ENCODE measurements around the gene PNO1.
A peak's percentile ranks its signal among the peaks of the same experiment; 100 is the strongest.
"Not testable (repeated sequence)": the region's sequence is repeated elsewhere in the genome, so short reads cannot be mapped to it uniquely, and the experiment has no call there.

PNO1 gene

GRCh38 chr2:68157402-68158133, at the start of gene PNO1:
Gene PNO1, plus strand, starts transcription at chr2:68157888. Its CDS starts 47 bp downstream, at chr2:68157935.
- peak; percentile 91 to 94 for DNase-seq (ENCODE audit: low read depth in 2 of 2)

DNA sequence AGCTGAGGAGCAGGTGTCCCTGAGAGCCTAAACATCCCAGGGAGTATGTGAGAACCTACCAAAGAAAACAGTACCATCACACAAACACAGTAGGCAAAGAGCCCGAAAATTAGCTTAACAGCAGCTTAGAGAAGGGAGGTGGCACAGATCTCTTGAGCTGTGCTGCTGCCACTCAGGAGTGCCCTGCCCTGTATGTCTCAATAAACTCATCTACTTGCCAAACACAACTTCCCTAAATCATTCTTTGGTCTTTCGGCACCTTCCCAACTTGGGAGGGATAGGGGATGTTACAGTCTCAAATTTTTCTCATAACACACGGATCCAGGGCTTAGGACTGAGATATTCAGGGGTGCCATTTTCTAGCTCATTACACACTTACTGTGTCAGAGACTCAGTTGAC, 49.6 kb upstream of the PNO1 start:
- no peak for DNase-seq (ENCODE audit: low read depth in 2 of 2)

- DNase-seq (ENCODE audit: low read depth in 2 of 2): no peak
These were observed 47.6 kb upstream of the PNO1 start for GRCh38 chr2:68110102-68110501.

- no peak for DNase-seq (ENCODE audit: low read depth in 2 of 2)
These were observed 41.7 kb upstream of the PNO1 start for GRCh38 chr2:68115965-68116364.

GRCh38 chr2:68117922-68118321, 39.8 kb upstream of the PNO1 start:
- not testable (repeated sequence) for DNase-seq (ENCODE audit: low read depth in 2 of 2)

GRCh38 chr2:68118816-68119215, 38.9 kb upstream of the PNO1 start:
- no peak for DNase-seq (ENCODE audit: low read depth in 2 of 2)

- no peak for DNase-seq (ENCODE audit: low read depth in 2 of 2)
These were observed 38.2 kb upstream of the PNO1 start for GRCh38 chr2:68119504-68119903.

GRCh38 chr2:68121873-68122679, 35.6 kb upstream of the PNO1 start:
- DNase-seq (ENCODE audit: low read depth in 2 of 2): peak; percentile 64 to 75

DNA sequence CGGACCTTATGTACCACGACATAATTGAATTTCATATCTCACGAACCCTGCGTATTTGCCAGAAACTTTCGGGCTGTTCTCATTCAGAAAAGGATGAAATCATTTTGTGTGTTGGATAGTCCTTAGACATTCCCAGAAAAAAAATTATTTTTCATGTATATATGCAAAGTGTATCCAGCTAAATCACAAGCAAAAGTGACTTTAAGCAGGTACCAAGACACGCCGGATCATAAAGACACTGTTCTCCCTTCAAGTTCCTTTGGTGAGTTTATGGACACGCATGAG, 35.1 kb upstream of the PNO1 start:
- DNase-seq (ENCODE audit: low read depth in 2 of 2): no peak

- DNase-seq (ENCODE audit: low read depth in 2 of 2): no peak
These were observed 33.4 kb upstream of the PNO1 start for GRCh38 chr2:68124321-68124720.

DNA sequence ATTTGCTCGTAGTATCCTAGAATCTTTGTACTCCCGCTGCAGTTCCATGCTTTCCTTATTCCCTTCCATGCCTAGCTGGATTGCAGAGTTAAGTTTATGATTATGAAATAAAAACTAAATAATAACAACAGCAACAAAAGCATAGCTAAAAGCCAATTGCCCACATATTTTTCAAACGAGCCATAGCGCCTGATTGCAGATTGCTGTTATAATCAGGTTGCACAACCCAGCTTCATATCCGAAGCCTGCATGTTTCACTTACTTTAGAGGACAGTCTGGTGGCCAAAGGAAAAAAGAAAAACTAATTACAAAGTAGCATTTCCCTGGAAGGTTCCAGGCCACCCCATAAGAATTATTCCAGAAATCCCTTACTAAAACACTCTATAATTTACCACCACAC, 31.9 kb upstream of the PNO1 start:
- DNase-seq (ENCODE audit: low read depth in 2 of 2): no peak

DNA sequence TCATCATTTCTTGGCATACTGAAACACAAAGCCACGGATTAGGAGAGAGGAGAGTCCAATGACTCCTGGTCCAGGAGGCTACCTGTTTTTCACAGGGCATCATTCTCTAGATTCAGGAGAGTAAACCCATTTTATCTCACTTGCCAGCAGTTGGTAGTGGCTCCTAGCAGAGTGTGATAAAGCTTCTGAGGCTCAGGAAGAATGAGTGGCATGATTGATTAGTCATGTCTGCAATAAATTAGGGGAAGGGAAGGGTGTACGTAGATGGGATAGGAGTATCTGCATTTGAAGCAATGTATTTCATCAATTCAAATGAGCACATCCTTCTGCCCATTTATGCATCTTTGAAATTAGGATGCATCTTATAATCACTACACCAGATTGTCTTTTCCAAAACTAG, 31.1 kb upstream of the PNO1 start:
- DNase-seq (ENCODE audit: low read depth in 2 of 2): no peak

- DNase-seq (ENCODE audit: low read depth in 2 of 2): no peak
These were observed 30.1 kb upstream of the PNO1 start for GRCh38 chr2:68127358-68128242.

DNA sequence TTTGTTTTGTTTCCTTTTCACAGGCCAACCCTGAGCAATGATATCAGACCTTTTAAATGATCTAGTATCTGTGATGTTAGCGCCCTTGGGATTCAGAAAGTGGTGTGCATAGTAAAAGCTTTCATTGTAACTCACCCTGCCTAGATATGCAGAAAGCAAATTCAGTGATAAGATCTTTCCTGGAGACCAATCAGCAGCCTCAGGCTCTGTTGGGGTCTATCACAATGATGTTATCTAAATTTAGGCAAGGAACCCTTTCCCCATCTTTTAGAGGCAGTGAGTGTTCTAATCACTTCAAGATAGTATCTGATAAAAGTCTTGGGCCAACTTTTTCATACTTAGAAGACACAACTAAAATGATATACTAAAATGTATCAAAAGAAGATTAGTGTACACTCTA, 23.6 kb upstream of the PNO1 start:
- no peak for DNase-seq (ENCODE audit: low read depth in 2 of 2)

GRCh38 chr2:68134554-68134953, 23.1 kb upstream of the PNO1 start:
- no peak for DNase-seq (ENCODE audit: low read depth in 2 of 2)

GRCh38 chr2:68135448-68136320, 22.0 kb upstream of the PNO1 start:
- no peak for DNase-seq (ENCODE audit: low read depth in 2 of 2)

DNA sequence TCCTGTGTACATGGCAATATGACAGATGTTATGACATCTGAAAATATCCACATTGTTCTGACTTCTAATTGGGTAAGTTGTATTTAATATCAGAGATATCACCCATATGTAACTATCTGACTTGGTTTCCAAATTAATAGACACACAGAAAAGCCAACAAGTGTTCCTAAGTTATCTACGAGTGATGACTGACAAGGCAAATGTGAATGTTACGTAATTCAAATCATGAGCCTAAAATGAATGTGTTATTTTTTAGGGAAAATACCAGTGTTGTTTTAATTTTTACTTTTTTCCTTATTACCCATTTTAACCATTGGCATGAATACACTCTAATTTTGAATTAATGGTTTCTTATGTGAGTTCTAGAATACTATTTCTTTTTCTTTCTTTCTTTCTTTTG, 15.8 kb upstream of the PNO1 start:
- no peak for DNase-seq (ENCODE audit: low read depth in 2 of 2)

DNA sequence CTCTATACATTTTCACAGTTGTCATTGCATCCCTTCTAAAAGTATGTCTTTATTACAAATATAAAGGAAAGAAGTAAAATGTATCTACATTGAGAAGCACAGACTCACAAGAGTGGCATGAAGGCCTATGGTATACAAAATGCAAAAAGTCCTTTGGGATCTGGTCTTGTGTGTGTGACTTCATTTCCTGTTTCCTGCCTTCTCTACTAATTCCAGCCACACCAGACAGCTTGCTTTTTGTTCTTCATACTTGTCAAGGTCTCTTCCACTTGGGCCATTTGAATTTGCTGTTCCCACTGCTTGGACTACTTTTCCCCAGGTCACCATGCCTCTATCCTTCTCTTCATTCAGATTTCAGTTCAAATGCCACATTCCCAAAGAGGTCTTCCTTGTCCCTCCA, 6.7 kb upstream of the PNO1 start:
- no peak for DNase-seq (ENCODE audit: low read depth in 2 of 2)

DNA sequence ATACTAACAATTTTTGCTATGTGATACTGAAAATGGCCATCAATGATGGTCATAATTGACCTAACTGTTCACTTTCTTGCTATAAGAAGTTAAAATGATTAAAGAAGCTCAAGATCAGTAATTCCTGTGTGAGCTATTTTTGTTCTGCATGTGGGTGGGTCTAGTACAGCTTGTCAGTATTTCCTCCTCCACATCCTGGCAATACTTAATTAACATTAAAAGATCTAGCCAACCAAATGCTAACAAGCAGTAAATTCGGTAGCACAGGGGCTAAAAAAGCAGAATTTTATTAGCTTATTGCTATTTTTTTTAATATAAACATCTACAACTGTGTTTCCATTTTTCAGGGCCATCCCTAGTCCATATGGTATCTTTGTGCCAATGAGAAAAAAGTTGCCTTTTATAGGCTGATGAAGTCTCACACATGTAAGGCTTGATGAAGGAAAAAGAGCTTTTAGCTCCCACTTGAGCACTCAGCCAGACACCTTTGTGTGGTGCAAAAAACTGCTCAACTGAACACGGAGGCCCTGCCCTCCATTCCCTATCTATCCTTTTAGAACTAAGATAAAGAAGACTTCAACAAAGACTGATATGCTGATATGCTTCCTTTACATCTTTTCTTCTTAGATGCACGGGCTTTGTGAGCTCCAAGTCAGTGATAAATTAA, 4.9 kb upstream of the PNO1 start:
- no peak for DNase-seq (ENCODE audit: low read depth in 2 of 2)

- DNase-seq (ENCODE audit: low read depth in 2 of 2): no peak
These were observed 2.1 kb upstream of the PNO1 start for GRCh38 chr2:68155618-68156017.

DNA sequence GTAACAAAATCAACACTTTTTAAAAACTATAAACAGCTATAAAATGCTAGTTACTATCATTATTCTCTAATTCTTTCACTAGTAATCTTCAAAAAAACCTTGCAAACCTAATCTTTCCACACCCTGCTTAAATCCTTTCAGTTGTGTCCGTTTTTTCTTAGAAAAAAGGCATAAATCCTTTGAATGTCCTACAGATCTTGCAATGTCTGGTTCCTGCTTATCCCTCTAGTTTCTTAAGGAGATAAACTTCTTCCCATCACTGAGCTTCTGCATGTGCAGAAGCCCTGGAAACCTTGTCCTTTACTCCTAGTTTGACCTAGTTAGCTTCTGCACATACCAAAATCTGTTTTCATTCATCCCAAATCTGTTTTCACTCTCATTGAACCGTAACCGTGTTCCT, 1.3 kb upstream of the PNO1 start:
- DNase-seq (ENCODE audit: low read depth in 2 of 2): no peak

All from stimulated activated CD8-positive, alpha-beta memory T cell treated with anti-CD3 and anti-CD28 coated beads, Interleukin-2, amount 100 ng/mL, for 48 hours (primary cell).